ENCODE data around the gene LSS. TPM values are rescaled to one million over a fixed set of nuclear protein-coding genes. Genes with fewer than 3 reads are reported as not detected.

LSS gene
- total RNA-seq, 4 donors from 2014 or later: 60.8 to 165 (median 81.7) TPM

DNA sequence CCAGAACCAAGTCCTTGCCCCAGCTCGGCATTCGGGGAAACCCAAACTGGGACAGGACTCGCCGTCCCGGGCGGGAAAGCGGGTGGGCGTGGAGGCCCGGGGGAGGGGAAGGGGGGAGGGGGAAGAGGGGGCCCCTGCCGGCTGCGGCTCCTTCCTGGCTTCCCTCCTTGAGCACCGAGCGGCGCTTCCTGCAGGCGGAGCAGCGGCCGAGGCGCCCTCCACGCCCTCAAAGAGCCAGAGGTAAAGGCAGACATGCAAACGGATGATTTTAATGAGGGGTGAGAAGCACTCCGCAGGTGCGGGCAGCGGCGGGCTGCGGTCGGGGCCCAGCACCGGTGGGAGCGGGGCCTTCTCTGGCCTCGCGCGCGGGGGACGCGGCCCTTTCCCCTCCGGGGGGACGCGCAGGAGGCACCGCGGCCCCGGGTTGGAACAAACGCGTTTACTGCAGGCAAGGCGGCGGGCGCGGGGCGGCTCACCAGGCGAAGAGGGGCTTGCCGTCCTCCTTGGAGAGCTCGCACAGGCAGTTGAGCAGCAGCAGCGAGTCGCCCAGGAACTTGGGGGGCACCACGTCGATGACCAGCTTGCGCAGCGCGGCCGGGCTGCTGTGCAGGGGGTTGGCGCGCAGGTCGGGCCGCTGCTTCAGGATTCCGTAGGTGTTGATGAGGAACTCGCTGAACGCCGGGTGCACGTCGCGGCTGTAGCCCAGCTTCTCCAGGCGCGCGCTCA, 67.5 kb downstream of the LSS start:
- TF ChIP-seq, protein P1, sequence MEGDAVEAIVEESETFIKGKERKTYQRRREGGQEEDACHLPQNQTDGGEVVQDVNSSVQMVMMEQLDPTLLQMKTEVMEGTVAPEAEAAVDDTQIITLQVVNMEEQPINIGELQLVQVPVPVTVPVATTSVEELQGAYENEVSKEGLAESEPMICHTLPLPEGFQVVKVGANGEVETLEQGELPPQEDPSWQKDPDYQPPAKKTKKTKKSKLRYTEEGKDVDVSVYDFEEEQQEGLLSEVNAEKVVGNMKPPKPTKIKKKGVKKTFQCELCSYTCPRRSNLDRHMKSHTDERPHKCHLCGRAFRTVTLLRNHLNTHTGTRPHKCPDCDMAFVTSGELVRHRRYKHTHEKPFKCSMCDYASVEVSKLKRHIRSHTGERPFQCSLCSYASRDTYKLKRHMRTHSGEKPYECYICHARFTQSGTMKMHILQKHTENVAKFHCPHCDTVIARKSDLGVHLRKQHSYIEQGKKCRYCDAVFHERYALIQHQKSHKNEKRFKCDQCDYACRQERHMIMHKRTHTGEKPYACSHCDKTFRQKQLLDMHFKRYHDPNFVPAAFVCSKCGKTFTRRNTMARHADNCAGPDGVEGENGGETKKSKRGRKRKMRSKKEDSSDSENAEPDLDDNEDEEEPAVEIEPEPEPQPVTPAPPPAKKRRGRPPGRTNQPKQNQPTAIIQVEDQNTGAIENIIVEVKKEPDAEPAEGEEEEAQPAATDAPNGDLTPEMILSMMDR (IDR thresholded peaks at IDR 0.05): no peak
- no peak for TF ChIP-seq POLR2A (IDR thresholded peaks at IDR 0.05)
- intact Hi-C loops (cut with DNase I; ENCODE audit: low total_unique reads): no loop called here
- no peak for DNase-seq (ENCODE audit: low spot score in 2 of 2)
- H3K4me3 ChIP-seq (ENCODE audit: low read depth, poor library complexity, severe bottlenecking): no peak overlapping the region
- WGBS, 2 donors: 55 to 96% methylated on average over 40 to 67 of the region's 72 CpGs

DNA sequence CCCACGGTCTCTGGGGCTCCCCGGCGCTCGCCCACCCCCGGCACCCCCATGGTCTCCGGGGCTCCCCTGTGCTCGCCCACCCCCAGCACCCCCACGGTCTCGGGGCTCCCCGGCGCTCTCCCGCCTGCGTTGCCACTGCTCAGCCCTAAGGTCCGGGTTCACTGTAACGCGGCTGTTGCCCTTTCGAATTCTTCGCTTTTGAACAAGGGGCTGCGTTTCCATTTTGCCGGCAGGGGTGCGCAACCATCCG, 68.0 kb downstream of the LSS start:
- intact Hi-C loops (cut with DNase I; ENCODE audit: low total_unique reads): no loop called here
- peak in 1 of 2 donors; percentile 78 for DNase-seq (ENCODE audit: low spot score in 2 of 2)

DNA sequence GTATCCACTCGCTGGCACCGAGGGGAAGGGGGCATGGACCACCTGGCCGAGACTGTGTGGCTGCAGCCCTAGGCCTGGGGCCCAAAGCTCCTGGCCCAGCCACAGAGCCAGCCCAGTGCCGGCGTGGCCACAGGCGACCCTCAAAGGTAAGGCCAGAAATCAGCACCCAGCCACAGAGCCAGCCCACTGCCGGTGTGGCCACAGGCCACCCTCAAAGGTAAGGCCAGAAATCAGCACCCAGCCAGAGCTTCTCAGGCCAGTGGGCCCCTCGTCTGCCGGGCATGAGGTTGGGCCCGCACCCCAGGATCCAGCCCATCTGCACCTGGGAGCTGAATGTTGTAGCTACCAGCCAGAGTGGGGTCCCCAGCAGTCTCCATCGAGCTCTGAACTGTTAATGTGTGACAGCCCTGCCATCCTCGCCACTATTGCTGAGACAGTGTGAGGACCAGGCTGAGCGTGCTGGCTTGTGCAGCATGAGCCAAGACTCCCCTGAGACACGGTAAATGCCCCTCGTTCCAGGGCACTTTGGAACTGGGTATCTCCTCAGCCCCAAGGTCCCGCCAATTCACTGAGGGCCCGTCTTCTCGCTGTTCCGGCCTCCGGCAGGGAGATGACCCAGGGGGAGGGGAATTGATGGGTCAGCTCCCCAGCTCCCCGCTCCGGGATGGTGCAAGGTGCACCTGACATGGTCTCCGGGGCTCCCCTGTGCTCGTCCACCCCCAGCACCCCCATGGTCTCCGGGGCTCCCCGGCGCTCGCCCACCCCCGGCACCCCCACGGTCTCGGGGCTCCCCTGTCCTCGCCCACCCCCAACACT, 68.5 kb downstream of the LSS start:
- intact Hi-C loops (cut with DNase I; ENCODE audit: low total_unique reads): no loop called here
- TF ChIP-seq, protein P1 (IDR thresholded peaks at IDR 0.05): no peak
- TF ChIP-seq POLR2A (IDR thresholded peaks at IDR 0.05): no peak
- no peak overlapping the region for H3K4me3 ChIP-seq (ENCODE audit: low read depth, poor library complexity, severe bottlenecking)
- WGBS, 2 donors: 90 to 92% methylated on average over 16 to 27 of the region's 32 CpGs
- DNase-seq (ENCODE audit: low spot score in 2 of 2): peak in 1 of 2 donors; percentile 74

More for the DNA sequence above, 68.0 kb downstream of the LSS start:
- 88 to 96% methylated on average over 19 to 21 of the region's 22 CpGs for WGBS, 2 donors
- TF ChIP-seq, protein P1 (IDR thresholded peaks at IDR 0.05): no peak
- H3K4me3 ChIP-seq (ENCODE audit: low read depth, poor library complexity, severe bottlenecking): no peak overlapping the region

DNA sequence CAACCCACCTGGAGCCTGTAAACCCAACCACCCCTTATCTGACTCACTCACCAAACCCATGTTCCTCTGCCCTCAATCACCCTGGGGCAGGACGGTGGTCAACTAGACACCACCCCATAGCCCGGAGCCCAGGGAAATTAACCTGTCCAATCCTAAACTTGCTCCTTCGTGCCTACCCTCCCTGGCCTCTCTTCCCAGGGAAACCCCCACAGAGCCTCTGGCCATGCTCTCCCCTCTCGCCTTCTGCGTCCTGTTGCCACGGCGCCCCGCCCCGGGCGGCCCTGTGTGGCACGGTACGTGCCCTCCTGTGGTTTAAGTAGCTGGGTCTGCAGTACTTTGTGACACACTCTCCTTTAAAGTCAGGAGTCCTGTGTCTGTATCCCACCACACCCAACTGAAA, 69.2 kb downstream of the LSS start:
- intact Hi-C loops (cut with DNase I; ENCODE audit: low total_unique reads): no loop called here
- DNase-seq (ENCODE audit: low spot score in 2 of 2): peak in 1 of 2 donors; percentile 45
- WGBS, 2 donors: 79 to 95% methylated on average over 12 of the region's 12 CpGs
- TF ChIP-seq, protein P1 (IDR thresholded peaks at IDR 0.05): no peak
- no peak for TF ChIP-seq POLR2A (IDR thresholded peaks at IDR 0.05)
- no peak overlapping the region for H3K4me3 ChIP-seq (ENCODE audit: low read depth, poor library complexity, severe bottlenecking)

DNA sequence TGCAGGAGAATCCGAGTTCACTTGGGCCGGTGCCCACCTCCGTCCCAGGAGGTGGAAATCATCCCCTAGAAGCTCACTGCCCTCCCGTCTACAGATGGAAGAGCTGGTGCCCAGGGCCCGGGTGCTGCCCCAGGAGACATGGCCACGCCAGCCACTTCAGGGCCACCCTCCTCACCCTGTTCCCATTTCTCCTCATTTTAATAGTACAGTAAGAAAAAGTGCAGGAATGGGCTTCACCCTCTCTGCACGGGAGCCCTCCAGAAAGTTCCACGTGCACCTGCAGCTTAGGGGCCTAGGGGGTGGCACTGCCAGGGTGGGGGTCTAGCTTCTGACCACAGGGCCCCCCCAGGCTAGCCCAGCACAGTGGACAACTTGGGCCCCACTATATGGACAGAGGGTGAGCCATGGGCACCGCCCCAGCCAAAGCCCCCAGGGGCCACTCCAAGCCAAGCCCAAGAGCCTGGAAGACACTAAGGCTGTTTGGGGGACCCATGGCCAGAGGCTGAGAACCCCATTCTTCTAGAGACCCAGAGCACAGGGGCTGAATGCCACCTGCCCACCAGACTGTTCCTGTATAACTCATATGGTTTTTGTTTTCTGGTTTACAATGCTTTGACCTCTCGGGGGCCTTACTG, 69.8 kb downstream of the LSS start:
- no peak for TF ChIP-seq POLR2A (IDR thresholded peaks at IDR 0.05)
- TF ChIP-seq, protein P1 (IDR thresholded peaks at IDR 0.05): no peak
- intact Hi-C loops (cut with DNase I; ENCODE audit: low total_unique reads): no loop called here
- no peak overlapping the region for H3K4me3 ChIP-seq (ENCODE audit: low read depth, poor library complexity, severe bottlenecking)
- 83 to 89% methylated on average over 10 of the region's 10 CpGs for WGBS, 2 donors
- DNase-seq (ENCODE audit: low spot score in 2 of 2): peak in 1 of 2 donors; percentile 78

All from lower leg skin (tissue), 4 donors.